ENCODE results near the gene DCC. TPM values are rescaled to one million over a fixed set of nuclear protein-coding genes. Genes with fewer than 3 reads are reported as not detected.

The DCC gene
- total and polyA plus RNA-seq, 2 of the 8 experiments (the other 6 are each of a cell fraction or from before 2014, with no cell fraction given), result 0.14 to 1.4 TPM

- TF ChIP-seq CHD7 (IDR thresholded peaks at IDR 0.05; ENCODE audit: insufficient replicate concordance, low read length) (no peak), EP300 (IDR thresholded peaks at IDR 0.05; ENCODE audit: borderline replicate concordance in 1 of 2, low read depth in 2 of 2, low read length in 2 of 2) (no peak), BACH1 (IDR thresholded peaks at IDR 0.05; ENCODE audit: low read length) (no peak), ATF2 (IDR thresholded peaks at IDR 0.05; ENCODE audit: low read length) (no peak), CEBPB (IDR thresholded peaks at IDR 0.05; ENCODE audit: low read depth, low read length) (no peak), SAP30 (IDR thresholded peaks at IDR 0.05; ENCODE audit: insufficient read depth, insufficient replicate concordance, low read length) (no peak), POLR2A (IDR thresholded peaks at IDR 0.05; ENCODE audit: control extremely low read depth in 1 of 2, low read depth in 2 of 2, low read length in 2 of 2) (no peak), CBX5 (IDR thresholded peaks at IDR 0.05; ENCODE audit: low read depth, low read length) (no peak), POU5F1 (IDR thresholded peaks at IDR 0.05; ENCODE audit: low read depth, low read length) (no peak), BRCA1 (IDR thresholded peaks at IDR 0.05; ENCODE audit: low read depth, low read length) (no peak), CHD1 (IDR thresholded peaks at IDR 0.05; ENCODE audit: low read depth, low read length) (no peak)
Observed at GRCh38 chr18:52519021-52519420, 179.0 kb downstream of the DCC start (continued).

All from H1 (cell line).